HG03354 (cell line): ENCODE measurements around the gene PRXL2B.

Source experiments
- ATAC-seq: cut with Tn5 transposase; IDR thresholded peaks from one replicate; pipeline ENCODE4 v1.9.1; 2021; ENCODE audit warnings: mild to moderate bottlenecking; ENCODE audit not compliant: unreplicated experiment, poor library complexity, severe bottlenecking

PRXL2B gene

GRCh38 chr1:2595261-2595811 lies 8.8 kb downstream of the PRXL2B start:
- ATAC-seq, result no peak

- ATAC-seq, result no peak
Observed at GRCh38 chr1:2595812-2596529, 9.4 kb downstream of the PRXL2B start.

GRCh38 chr1:2596530-2597333 lies 10.2 kb downstream of the PRXL2B start:
- no peak for ATAC-seq

GRCh38 chr1:2597441-2598328 lies 11.1 kb downstream of the PRXL2B start:
- no peak for ATAC-seq

GRCh38 chr1:2598329-2598931 lies 11.9 kb downstream of the PRXL2B start:
- no peak for ATAC-seq

- no peak for ATAC-seq
Observed at GRCh38 chr1:2601721-2602303, 15.2 kb downstream of the PRXL2B start.

- ATAC-seq, result no peak
Observed at GRCh38 chr1:2602311-2602835, 15.8 kb downstream of the PRXL2B start.

- ATAC-seq, result no peak
Observed at GRCh38 chr1:2602866-2603520, 16.4 kb downstream of the PRXL2B start.

- ATAC-seq, result no peak
Observed at GRCh38 chr1:2603521-2604155, 17.1 kb downstream of the PRXL2B start.

GRCh38 chr1:2604156-2604843 lies 17.7 kb downstream of the PRXL2B start:
- ATAC-seq, result no peak

GRCh38 chr1:2604844-2605508 lies 18.4 kb downstream of the PRXL2B start:
- no peak for ATAC-seq

- no peak for ATAC-seq
Observed at GRCh38 chr1:2605509-2606395, 19.2 kb downstream of the PRXL2B start.

- ATAC-seq, result no peak
Observed at GRCh38 chr1:2606396-2606880, 19.9 kb downstream of the PRXL2B start.

GRCh38 chr1:2606881-2607621 lies 20.5 kb downstream of the PRXL2B start:
- ATAC-seq, result no peak

GRCh38 chr1:2607641-2608091 lies 21.1 kb downstream of the PRXL2B start:
- ATAC-seq, result no peak
